ENCODE results near the gene QSOX1.
A peak's percentile ranks its signal among the peaks of the same experiment; 100 is the strongest.

Gene QSOX1

GRCh38 chr1:180168786-180169639 is 14.3 kb downstream of the QSOX1 start:
- peak; percentile 67 for TF ChIP-seq CTCF (IDR thresholded peaks at IDR 0.05; ENCODE audit: control insufficient read depth, insufficient read depth, low read depth, low read length, missing control alignments)
- H3K4me3 ChIP-seq (ENCODE audit: control insufficient read depth, low read depth, low read length), result no peak overlapping the region
- no peak for DNase-seq (ENCODE audit: low read depth)

- no peak for TF ChIP-seq CTCF (IDR thresholded peaks at IDR 0.05; ENCODE audit: control insufficient read depth, insufficient read depth, low read depth, low read length, missing control alignments)
- H3K4me3 ChIP-seq (ENCODE audit: control insufficient read depth, low read depth, low read length), result no peak overlapping the region
- DNase-seq (ENCODE audit: low read depth), result no peak
Observed at GRCh38 chr1:180169640-180170195, 15.0 kb downstream of the QSOX1 start.

- no peak overlapping the region for H3K4me3 ChIP-seq (ENCODE audit: control insufficient read depth, low read depth, low read length)
- no peak for DNase-seq (ENCODE audit: low read depth)
- TF ChIP-seq CTCF (IDR thresholded peaks at IDR 0.05; ENCODE audit: control insufficient read depth, insufficient read depth, low read depth, low read length, missing control alignments), result no peak
Observed at GRCh38 chr1:180170546-180171151, 16.0 kb downstream of the QSOX1 start.

GRCh38 chr1:180171691-180172090 is 17.0 kb downstream of the QSOX1 start:
- no peak for TF ChIP-seq CTCF (IDR thresholded peaks at IDR 0.05; ENCODE audit: control insufficient read depth, insufficient read depth, low read depth, low read length, missing control alignments)
- H3K4me3 ChIP-seq (ENCODE audit: control insufficient read depth, low read depth, low read length), result no peak overlapping the region
- no peak for DNase-seq (ENCODE audit: low read depth)

GRCh38 chr1:180173451-180173850 is 18.8 kb downstream of the QSOX1 start:
- H3K4me3 ChIP-seq (ENCODE audit: control insufficient read depth, low read depth, low read length), result no peak overlapping the region
- no peak for DNase-seq (ENCODE audit: low read depth)
- no peak for TF ChIP-seq CTCF (IDR thresholded peaks at IDR 0.05; ENCODE audit: control insufficient read depth, insufficient read depth, low read depth, low read length, missing control alignments)

GRCh38 chr1:180173952-180174351 is 19.3 kb downstream of the QSOX1 start:
- DNase-seq (ENCODE audit: low read depth), result no peak

More at GRCh38 chr1:180173952-180174351, 19.3 kb downstream of the QSOX1 start:
- TF ChIP-seq CTCF (IDR thresholded peaks at IDR 0.05; ENCODE audit: control insufficient read depth, insufficient read depth, low read depth, low read length, missing control alignments), result no peak
- H3K4me3 ChIP-seq (ENCODE audit: control insufficient read depth, low read depth, low read length), result no peak overlapping the region

Data from AG09309 (cell line).